Loucy (cell line): ENCODE data around the gene S100B.

Experiments used
- CTCF ChIP-seq: fragments of 200-600 bp; sonication (generic); conservative IDR thresholded peaks from 2 replicates; pipeline ENCODE4 v1.5.1; 2014; ENCODE audit warnings: mild to moderate bottlenecking, antibody characterized with exemption, low read length
- EZH2phosphoT487 ChIP-seq: fragments of 200-600 bp; IDR thresholded peaks from 2 replicates; pipeline ENCODE4 v1.6.1; 2018; ENCODE audit warnings: antibody characterized with exemption, mild to moderate bottlenecking, moderate library complexity, borderline replicate concordance

GRCh38 chr21:46596201-46596600 is 8.7 kb downstream of the S100B start:
- TF ChIP-seq CTCF = no peak
- no peak for TF ChIP-seq EZH2phosphoT487
